GM12878 (cell line): ENCODE measurements around the gene TUBB4B. TPM values are rescaled to one million over a fixed set of nuclear protein-coding genes. Genes with fewer than 3 reads are reported as not detected.

Experiments
- ATAC-seq: fragments of 200-7000 bp; cut with Tn5 transposase; 3 replicates; pipeline ENCODE4 v1.9.1; 2020; ENCODE audit warnings: mild to moderate bottlenecking, moderate library complexity
- BruUV-seq: library from RNA; stranded (reverse); fragments of 400-500 nt; replicated peaks from 2 replicates; lab custom pipeline; 2021; lab: Mats Ljungman, UMichigan
- CTCF ChIA-PET: fragments of 300-600 bp; sonication (Branson Sonifier 250); formaldehyde crosslinking; extraction: SDS; loops from one replicate; lab custom pipeline; 2021; ENCODE audit warnings: inconsistent platforms; lab: Yijun Ruan, JAX
- POLR2A ChIA-PET: fragments of 350-600 bp; formaldehyde crosslinking; extraction: SDS; loops from one replicate; lab custom pipeline; 2021; ENCODE audit warnings: inconsistent platforms; lab: Charles Lee
- RAD21 ChIA-PET: fragments of 300-600 bp; sonication (Branson Sonifier 250); formaldehyde crosslinking; loops from one replicate; lab custom pipeline; 2023; ENCODE audit warnings: antibody characterized with exemption; ENCODE audit not compliant: unreplicated experiment; lab: Charles Lee
- SMC1A ChIA-PET: fragments of 300-600 bp; sonication (Branson Sonifier 250); formaldehyde crosslinking; loops from one replicate; lab custom pipeline; 2023; ENCODE audit not compliant: unreplicated experiment, uncharacterized antibody; lab: Charles Lee
- DNase-seq: peaks from one replicate; pipeline ENCODE4 v3.0.0-alpha.2; 2011; ENCODE audit warnings: low read depth, low spot score
- FAIRE-seq: peaks from 3 replicates; lab custom pipeline; 2011; peaks lifted over from hg19 to GRCh38; lab: Jason Lieb, UNC
- H2AFZ ChIP-seq: 2 replicates; pipeline ENCODE4 v1.6.0; 2011; ENCODE audit warnings: low read depth, low read length, control low read depth; ENCODE audit not compliant: control insufficient read depth
- H3K27ac ChIP-seq: 2 replicates; pipeline ENCODE4 v1.5.1; 2011; ENCODE audit warnings: control low read depth; ENCODE audit not compliant: control insufficient read depth, insufficient read depth
- H3K27me3 ChIP-seq, 2 experiments: replicated peaks in 1 of 2; 2 replicates each; pipeline versions ENCODE4 v1.6.0 to v1.6.1; 2011; ENCODE audit warnings: low read length in 1 of 2; ENCODE audit not compliant: control insufficient read depth in 2 of 2, insufficient read depth in 2 of 2
- H3K36me3 ChIP-seq, 2 experiments: 2 replicates each; pipeline ENCODE4 v1.5.1; 2011; ENCODE audit warnings: low read length in 1 of 2; ENCODE audit not compliant: control insufficient read depth in 2 of 2, insufficient read depth in 2 of 2
- H3K4me1 ChIP-seq: 2 replicates; pipeline ENCODE4 v1.6.1; 2011; ENCODE audit warnings: mild to moderate bottlenecking, low read length, moderate library complexity, mixed read lengths; ENCODE audit not compliant: control insufficient read depth, insufficient read depth
- H3K4me2 ChIP-seq: 2 replicates; pipeline ENCODE4 v1.6.0; 2011; ENCODE audit warnings: control low read depth; ENCODE audit not compliant: control insufficient read depth, insufficient read depth
- H3K4me3 ChIP-seq: fragments of 200-600 bp; sonication (generic); 2 replicates; pipeline ENCODE4 v1.5.1; 2016
- H3K79me2 ChIP-seq: 2 replicates; pipeline ENCODE4 v1.6.0; 2011; ENCODE audit warnings: low read length; ENCODE audit not compliant: control insufficient read depth, insufficient read depth
- H3K9ac ChIP-seq: 2 replicates; pipeline ENCODE4 v1.8.0; 2011; ENCODE audit warnings: low read length, control low read depth, mixed read lengths; ENCODE audit not compliant: control insufficient read depth, insufficient read depth
- H3K9me3 ChIP-seq: replicated peaks from 3 replicates; pipeline ENCODE4 v1.5.1; 2011; ENCODE audit warnings: mild to moderate bottlenecking, low read length; ENCODE audit not compliant: control insufficient read depth, insufficient read depth
- H4K20me1 ChIP-seq: 2 replicates; pipeline ENCODE4 v1.6.0; 2011; ENCODE audit not compliant: control insufficient read depth, insufficient read depth
- ASH2L ChIP-seq: fragments of 300-600, 200-600 bp; sonication (generic); IDR thresholded peaks from 2 replicates; pipeline ENCODE4 v1.6.1; 2017; ENCODE audit warnings: low read depth, mild to moderate bottlenecking, borderline replicate concordance
- ATF3 ChIP-seq: IDR thresholded peaks from 2 replicates; pipeline ENCODE4 v1.6.1; 2011; ENCODE audit warnings: low read depth, mild to moderate bottlenecking, low read length, moderate library complexity, borderline replicate concordance; ENCODE audit errors: extremely low read depth
- BHLHE40 ChIP-seq, 2 experiments: fragments of 450-650 bp in 1 of 2; IDR thresholded peaks; 2 replicates each; pipeline ENCODE4 v1.6.1; 2011 to 2017; ENCODE audit warnings: low read depth in 2 of 2, borderline replicate concordance in 1 of 2, improper control_type of control experiment in 1 of 2, low read length in 1 of 2, mild to moderate bottlenecking in 1 of 2
- CHD4 ChIP-seq: fragments of 200-600 bp; sonication (generic); IDR thresholded peaks from 2 replicates; pipeline ENCODE4 v1.6.1; 2016; ENCODE audit warnings: mild to moderate bottlenecking
- CREB1 ChIP-seq: IDR thresholded peaks from 2 replicates; pipeline ENCODE4 v1.6.1; 2012; ENCODE audit warnings: low read depth, mild to moderate bottlenecking, inconsistent platforms
- DPF2 ChIP-seq: fragments of 450-650 bp; IDR thresholded peaks from 2 replicates; pipeline ENCODE4 v1.6.1; 2017; ENCODE audit warnings: mild to moderate bottlenecking
- EED ChIP-seq: sonication (generic); IDR thresholded peaks from 2 replicates; pipeline ENCODE4 v1.6.1; 2016; ENCODE audit warnings: antibody characterized with exemption, low read depth
- EZH2 ChIP-seq: IDR thresholded peaks from 2 replicates; pipeline ENCODE4 v1.6.1; 2012; ENCODE audit warnings: low read depth, mild to moderate bottlenecking, control low read depth, inconsistent platforms, low read length, borderline replicate concordance; ENCODE audit not compliant: control insufficient read depth
- HDGF ChIP-seq: fragments of 450-650 bp; IDR thresholded peaks from 2 replicates; pipeline ENCODE4 v1.6.1; 2016; ENCODE audit warnings: antibody characterized with exemption
- NFIC ChIP-seq: IDR thresholded peaks from 2 replicates; pipeline ENCODE4 v1.6.1; 2012; ENCODE audit warnings: low read depth, mild to moderate bottlenecking, inconsistent platforms, low read length, moderate library complexity
- PML ChIP-seq: IDR thresholded peaks from 2 replicates; pipeline ENCODE4 v1.6.1; 2012; ENCODE audit warnings: low read length, inconsistent platforms
- RAD51 ChIP-seq: fragments of 450-650 bp; IDR thresholded peaks from 2 replicates; pipeline ENCODE4 v1.6.1; 2016; ENCODE audit warnings: moderate library complexity, mild to moderate bottlenecking, inconsistent platforms
- SMARCA5 ChIP-seq: fragments of 450-650 bp; IDR thresholded peaks from 2 replicates; pipeline ENCODE4 v1.6.1; 2017; ENCODE audit warnings: mild to moderate bottlenecking
- STAT1 ChIP-seq: fragments of 450-650 bp; conservative IDR thresholded peaks from 2 replicates; pipeline ENCODE4 v1.6.1; 2014; ENCODE audit warnings: antibody characterized with exemption, mild to moderate bottlenecking
- STAT3 ChIP-seq: IDR thresholded peaks from 2 replicates; pipeline ENCODE4 v1.6.1; 2011; ENCODE audit warnings: low read depth, low read length, improper control_type of control experiment
- TAF1 ChIP-seq: IDR thresholded peaks from 2 replicates; pipeline ENCODE4 v1.6.1; 2011; ENCODE audit warnings: mild to moderate bottlenecking, low read depth, low read length, borderline replicate concordance
- TBL1XR1 ChIP-seq: IDR thresholded peaks from 2 replicates; pipeline ENCODE4 v1.6.1; 2012; ENCODE audit warnings: low read depth, low read length, improper control_type of control experiment
- TCF3 ChIP-seq: IDR thresholded peaks from 2 replicates; pipeline ENCODE4 v1.6.1; 2012; ENCODE audit warnings: low read depth, mild to moderate bottlenecking, low read length, borderline replicate concordance; ENCODE audit not compliant: insufficient read depth
- USF2 ChIP-seq: IDR thresholded peaks from 2 replicates; pipeline ENCODE4 v1.6.1; 2011; ENCODE audit warnings: low read depth, low read length, improper control_type of control experiment, borderline replicate concordance
- WRNIP1 ChIP-seq: IDR thresholded peaks from 2 replicates; pipeline ENCODE4 v1.6.1; 2011; ENCODE audit warnings: low read depth, low read length, improper control_type of control experiment, borderline replicate concordance
- ZNF207 ChIP-seq: fragments of 450-650 bp; IDR thresholded peaks from 2 replicates; pipeline ENCODE4 v1.6.1; 2014; ENCODE audit warnings: antibody characterized with exemption, mild to moderate bottlenecking, borderline replicate concordance
- WGBS: methylation state at CpG from one replicate; pipeline ENCODE4 v1.1.6; 2016; ENCODE audit warnings: low lambda C conversion rate; ENCODE audit not compliant: insufficient replicate concordance, insufficient coverage; ENCODE audit errors: missing lambda C conversion rate; 5-methylcytosine and 5-hydroxymethylcytosine counted together
- in situ Hi-C: fragments of 300-500 bp; cut with MboI; formaldehyde crosslinking; loops from 9 replicates; pipeline ENCODE4 v1.14.3; 2018; ENCODE audit warnings: mixed read lengths
- intact Hi-C: fragments of 100-400 bp; cut with micrococcal nuclease; formaldehyde crosslinking; loops from one replicate; pipeline ENCODE4 v1.14.2; 2022; ENCODE audit not compliant: unreplicated experiment
- polyA plus RNA-seq, 11 experiments: library from polyadenylated mRNA; depleted of rRNA in 4 of 11; unstranded in 6 of 11; stranded (reverse) in 5 of 11; fragments of >200 nt; fragmentation: Nextera tagmentation in 4 of 11; fragmentation: Illumina TruSeq in 1 of 11; extraction: Ambion mirVana in 4 of 11; extraction: Trizol in 1 of 11; gene quantifications; 1 replicate in 1 of 11; 2 replicates in 10 of 11; pipeline versions ENCODE4 v1.2.1 to v1.2.3, GENCODE V29; 2011 to 2016; ENCODE audit warnings: inconsistent platforms in 2 of 11, missing spikeins in 2 of 11, low read depth in 1 of 11
- total RNA-seq, 4 experiments: library from RNA; depleted of rRNA in 3 of 4; stranded (reverse); fragments of >200 nt in 3 of 4; fragmentation: Illumina TruSeq in 1 of 4; extraction: Trizol in 1 of 4; gene quantifications; 2 replicates each; pipeline versions ENCODE4 v1.2.1 to v1.2.3, GENCODE V29; 2013 to 2021

TUBB4B gene
- total and polyA plus RNA-seq, 10 of the 15 experiments (the other 5 are each of a cell fraction or from before 2014, with no cell fraction given): 23.0 to 532 (median 254) TPM

GRCh38 chr9:137214620-137215019 lies 26.5 kb upstream of the TUBB4B start (continued):
- no peak for TF ChIP-seq BHLHE40 (IDR thresholded peaks at IDR 0.05; ENCODE audit: borderline replicate concordance in 1 of 2, low read depth in 2 of 2, low read length in 1 of 2)
- no peak for TF ChIP-seq ATF3
- no peak for TF ChIP-seq EZH2
- TF ChIP-seq TAF1: no peak
- TF ChIP-seq, all 136 proteins: peak for 0

GRCh38 chr9:137215196-137215986 lies 25.7 kb upstream of the TUBB4B start:
- no peak overlapping the region for H2AFZ ChIP-seq
- ChIA-PET POLR2A (interaction anchor here (1.2 kb wide), 1 partner anchor 15 kb away, joined by 4 read pairs; the partner anchor contains the start of gene TPRN), SMC1A (no interaction called here), RAD21 (no interaction called here), CTCF (no interaction called here)
- H3K36me3 ChIP-seq: peaks cover 0 to 2% of the 10 kb centered on the region in 2 experiments; a peak in 3 of 4 replicates
- no peak overlapping the region for H3K4me2 ChIP-seq
- intact Hi-C loops: no loop called here
- in situ Hi-C loops: no loop called here
- WGBS: 85% methylated on average over 20 of the region's 22 CpGs
- H3K27ac ChIP-seq: no peak overlapping the region
- TF ChIP-seq ZNF207 (no peak), USF2 (no peak), SMARCA5 (no peak), PML (no peak), CREB1 (no peak), TCF3 (no peak), EED (no peak), WRNIP1 (no peak), DPF2 (no peak), STAT1 (no peak), HDGF (no peak), CHD4 (no peak), RAD51 (no peak), ASH2L (no peak), TBL1XR1 (no peak), NFIC (no peak), STAT3 (no peak)
- no peak overlapping the region for H3K4me3 ChIP-seq
- no peaks in the 10 kb centered on the region for H3K9me3 ChIP-seq
- no peak for DNase-seq
- no peak overlapping the region for H3K9ac ChIP-seq
- no peaks in the 10 kb centered on the region for H3K27me3 ChIP-seq
- no peak for ATAC-seq
- no TSS peak for BruUV-seq
- FAIRE-seq: no peak
- no peaks in the 10 kb centered on the region for H3K79me2 ChIP-seq
- no peaks in the 10 kb centered on the region for H4K20me1 ChIP-seq
- H3K4me1 ChIP-seq: no peaks in the 10 kb centered on the region
